ENCODE data around the gene SLC16A2.

Gene SLC16A2

DNA sequence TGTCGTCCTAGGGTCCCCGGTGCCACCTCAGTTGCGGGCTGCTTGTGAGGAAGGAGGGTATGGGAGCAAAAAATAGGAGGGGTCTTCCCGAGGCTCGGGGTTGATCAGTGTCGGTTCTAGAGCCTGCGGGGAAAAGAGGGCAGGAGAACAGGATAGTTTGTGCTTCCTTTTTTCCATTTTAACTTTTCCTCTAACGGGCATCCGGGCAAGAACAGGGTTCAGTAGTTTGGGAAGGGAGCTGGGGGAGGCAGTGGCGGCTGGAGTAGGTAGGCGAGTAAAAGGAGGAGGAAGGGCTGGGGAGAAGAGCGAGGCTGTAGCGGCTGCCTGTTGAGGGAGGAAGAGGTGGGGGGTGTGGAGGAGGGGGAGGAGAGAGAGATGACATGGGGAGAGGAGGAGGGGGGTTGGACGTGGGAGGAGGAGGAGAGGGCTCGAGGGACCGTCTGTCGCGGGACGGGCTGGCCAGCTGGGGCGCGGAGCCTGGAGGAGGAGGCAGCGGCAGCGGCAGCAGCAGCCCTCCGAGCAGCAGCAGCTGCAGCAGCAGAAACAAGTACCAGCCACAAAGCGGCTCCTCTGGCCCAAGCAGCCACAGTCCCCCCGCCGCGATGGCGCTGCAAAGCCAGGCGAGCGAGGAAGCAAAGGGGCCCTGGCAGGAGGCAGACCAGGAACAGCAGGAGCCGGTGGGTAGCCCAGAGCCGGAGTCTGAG, at the start of gene SLC16A2:
TSS of gene SLC16A2 (plus strand) at position 458 of the 704 bp plus-strand sequence. CDS start at position 603, 145 bp downstream.
- peak in 1 of 2 donors; percentile 11 for DNase-seq

- DNase-seq: no peak
These were observed 49.0 kb upstream of the SLC16A2 start for GRCh38 chrX:74372272-74372671.

DNA sequence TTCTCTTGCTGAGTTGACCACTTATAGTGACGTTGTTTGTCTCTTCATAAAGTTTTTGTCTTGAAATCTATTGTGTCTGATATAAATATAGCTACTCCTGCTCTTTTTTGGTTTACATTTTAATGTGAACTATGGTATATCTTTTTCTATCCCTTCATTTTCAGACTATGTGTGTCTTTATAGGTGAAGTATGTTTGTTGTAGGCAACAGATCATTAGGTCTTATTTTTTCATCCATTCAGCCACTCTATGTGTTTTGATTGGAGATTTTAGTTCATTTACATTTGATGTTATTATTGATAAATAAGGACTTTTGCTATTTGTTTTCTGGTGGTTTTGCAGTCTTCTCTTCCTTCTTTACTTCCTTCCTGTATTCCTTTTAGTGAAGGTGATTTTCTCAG, 44.0 kb upstream of the SLC16A2 start:
- DNase-seq: no peak

GRCh38 chrX:74382613-74383012, 38.7 kb upstream of the SLC16A2 start:
- DNase-seq: peak; percentile 29 to 68

GRCh38 chrX:74383611-74384010, 37.7 kb upstream of the SLC16A2 start:
- DNase-seq: peak in 1 of 2 donors; percentile 2

DNA sequence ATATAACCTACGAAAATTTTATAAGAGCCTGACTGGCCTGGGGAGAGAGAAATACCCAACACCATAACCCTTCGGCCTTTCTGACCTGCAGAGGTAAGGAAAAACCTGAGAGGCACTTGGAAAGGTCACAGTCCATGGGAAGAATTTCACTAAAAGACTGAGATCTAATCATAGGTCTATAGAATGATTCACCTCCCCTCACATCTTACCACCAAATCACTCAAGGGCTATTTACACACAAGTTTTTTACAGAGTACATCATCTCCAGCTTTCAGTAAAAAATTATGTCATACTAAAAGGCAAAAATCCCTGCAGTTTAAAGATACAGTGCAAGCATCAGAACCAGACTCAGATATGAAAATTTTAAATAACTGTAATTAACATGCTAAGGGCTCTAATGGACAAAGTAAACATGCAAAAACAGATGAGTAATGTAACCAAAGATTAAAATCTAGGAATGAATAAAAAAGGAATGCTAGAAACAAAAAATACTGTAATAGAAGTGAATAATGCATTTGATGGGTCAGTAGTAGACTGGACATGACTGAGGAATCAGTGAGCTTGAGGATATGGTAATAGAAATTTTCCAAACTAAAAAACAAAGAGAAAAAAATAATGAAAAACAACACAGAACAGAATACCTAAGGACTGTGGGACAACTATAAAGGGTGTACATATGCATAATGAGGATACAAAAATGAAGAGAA, 32.1 kb upstream of the SLC16A2 start:
- DNase-seq: no peak

GRCh38 chrX:74395556-74395955, 25.7 kb upstream of the SLC16A2 start:
- DNase-seq: no peak

- DNase-seq: no peak
These were observed 15.3 kb upstream of the SLC16A2 start for GRCh38 chrX:74405973-74406489.

DNA sequence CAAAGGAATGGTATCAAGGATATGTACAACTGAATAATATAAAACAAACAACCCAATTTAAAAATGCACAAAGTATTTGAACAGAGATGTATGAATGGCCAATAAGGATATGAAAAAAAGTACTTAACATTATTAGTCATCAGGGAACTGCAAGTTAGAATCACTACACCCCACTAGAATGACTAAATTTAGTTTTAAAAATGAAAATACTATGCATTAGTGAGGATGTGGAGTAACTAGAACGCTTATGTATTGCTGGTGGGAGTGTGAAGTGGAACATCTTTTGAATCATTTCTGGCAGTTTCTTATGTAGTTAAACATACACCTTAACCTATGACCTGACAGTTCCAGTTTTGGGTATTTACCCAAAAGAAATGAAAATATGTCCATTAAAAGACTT, 13.0 kb upstream of the SLC16A2 start:
- DNase-seq: no peak

DNA sequence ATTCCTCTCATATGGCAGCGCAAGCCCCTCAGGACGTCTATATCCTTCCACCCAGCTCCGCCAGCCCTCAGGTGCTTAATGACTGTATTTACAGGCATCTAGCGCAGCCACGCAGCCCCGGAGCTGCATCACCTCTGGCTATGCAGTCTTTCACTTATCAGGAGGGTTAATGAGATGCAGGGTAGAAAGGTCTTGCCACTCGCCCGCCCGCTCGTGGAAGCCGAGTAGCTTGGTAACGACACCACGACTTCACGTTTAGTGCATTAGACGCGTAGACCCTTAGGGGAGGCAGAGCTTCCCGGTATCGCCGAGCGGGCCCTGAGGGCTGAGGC, 1.5 kb upstream of the SLC16A2 start:
- peak in 1 of 2 donors; percentile 2 for DNase-seq

DNA sequence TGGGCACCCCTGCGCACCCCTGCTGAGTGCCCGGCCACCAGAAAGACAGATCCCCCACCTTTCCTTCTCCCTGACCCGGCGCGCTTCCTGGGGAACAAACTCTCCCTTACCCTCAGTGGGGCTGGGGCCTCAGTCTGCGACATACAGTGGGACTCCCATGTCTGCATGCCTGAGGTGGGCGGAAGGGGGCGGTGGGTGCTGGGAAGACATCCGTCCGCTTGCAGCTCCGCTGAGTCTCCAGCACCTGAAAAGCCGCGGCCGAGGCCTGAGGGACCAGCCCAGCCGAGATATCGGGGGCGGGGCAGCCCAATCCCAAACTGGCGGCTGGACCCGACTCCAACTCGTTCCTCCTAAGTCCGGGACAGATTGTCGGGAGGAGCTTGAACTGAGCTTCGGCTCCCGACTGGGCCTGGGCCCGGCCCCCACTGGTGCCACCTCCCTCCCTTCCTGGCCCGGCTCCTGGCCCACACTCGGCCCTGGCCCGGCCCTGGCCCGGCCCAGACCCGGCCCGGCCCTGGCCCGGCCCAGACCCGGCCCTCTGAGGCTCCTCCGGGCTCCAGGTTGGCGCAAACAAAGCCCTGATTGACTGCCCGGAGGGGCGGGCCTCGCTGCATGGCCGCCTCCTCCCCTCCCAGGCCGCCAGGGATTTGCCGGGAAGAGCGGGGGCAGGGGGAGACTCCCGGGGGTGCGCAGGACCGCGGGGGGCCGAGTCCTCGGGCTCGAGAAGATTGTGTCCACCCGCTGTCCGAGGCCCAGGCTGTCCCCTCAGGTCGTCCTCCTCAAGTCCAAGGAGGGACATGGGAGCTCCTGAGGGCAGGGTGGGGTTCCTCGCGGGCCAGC, 877 bp upstream of the SLC16A2 start:
- no peak for DNase-seq

- DNase-seq: no peak
These were observed 553 bp downstream of the SLC16A2 start for GRCh38 chrX:74421740-74422352.

DNA sequence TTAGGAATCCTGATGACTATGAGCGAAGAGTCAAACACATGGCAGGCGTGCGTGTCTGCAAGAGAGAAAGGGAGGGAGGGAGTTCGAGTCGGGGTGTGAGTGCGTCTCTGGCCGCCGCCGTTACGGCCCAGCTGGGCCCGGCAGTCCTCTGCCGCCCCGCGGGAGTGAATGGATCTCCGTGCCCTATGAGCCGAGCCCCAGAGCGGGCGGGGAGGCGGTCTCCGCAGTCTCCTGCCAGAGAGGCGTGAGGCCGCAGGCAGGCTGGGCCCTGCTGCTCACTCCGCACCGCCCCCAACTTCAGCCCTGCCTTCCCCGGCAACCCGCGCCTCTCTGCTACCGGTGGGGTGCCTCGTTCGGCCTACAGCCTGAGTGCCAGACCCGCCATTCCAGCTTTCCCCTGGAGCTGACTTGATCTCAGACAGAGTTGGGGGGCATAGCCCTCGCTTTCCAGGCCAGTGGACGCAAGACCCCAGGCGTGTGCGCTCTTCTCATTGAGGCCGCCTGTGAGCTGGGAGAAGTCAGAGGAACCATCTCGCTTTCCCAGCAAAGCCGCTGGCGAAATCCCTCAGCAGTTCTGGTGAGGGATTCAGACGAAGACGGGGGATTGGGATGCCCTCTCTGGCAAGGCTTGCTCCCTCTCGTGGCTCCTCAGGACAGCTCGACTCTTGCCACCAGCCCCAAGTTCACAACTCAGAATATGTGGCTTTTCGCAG, 1.4 kb downstream of the SLC16A2 start:
- peak in 1 of 2 donors; percentile 2 for DNase-seq

DNA sequence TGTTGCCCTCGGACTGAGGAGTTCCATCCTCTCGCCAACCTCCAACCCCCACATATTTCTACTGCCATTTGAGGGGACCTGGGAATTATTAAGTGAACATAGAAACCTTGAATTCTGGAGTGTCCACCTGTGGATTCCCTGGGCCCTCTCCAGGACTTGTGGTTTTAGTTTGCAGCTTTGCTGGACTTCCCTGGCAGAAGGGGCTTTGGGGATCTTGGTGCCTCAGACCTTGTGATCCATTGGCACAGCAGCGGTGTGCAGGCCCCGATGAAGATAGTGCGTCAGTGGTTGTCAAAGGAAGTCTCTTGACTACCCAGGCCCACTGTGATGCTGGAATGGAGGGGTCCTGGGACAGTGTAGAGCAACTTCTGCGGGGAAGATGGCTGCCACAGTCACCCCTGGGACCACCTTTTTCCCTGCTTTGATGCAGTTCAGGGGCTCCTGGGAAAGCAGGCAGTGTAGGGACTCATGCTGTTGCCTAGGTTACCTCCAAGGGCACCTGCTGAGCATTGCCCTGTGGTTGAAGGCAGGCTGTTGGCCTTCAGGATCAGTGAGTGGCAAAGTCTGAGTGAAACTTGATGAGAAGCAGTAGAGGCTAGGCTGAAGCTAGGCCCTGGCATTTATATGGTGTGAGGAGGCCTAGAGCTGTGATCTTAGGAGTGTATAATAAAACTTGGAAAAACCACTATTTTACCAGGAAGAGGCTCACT, 2.2 kb downstream of the SLC16A2 start:
- no peak for DNase-seq

DNA sequence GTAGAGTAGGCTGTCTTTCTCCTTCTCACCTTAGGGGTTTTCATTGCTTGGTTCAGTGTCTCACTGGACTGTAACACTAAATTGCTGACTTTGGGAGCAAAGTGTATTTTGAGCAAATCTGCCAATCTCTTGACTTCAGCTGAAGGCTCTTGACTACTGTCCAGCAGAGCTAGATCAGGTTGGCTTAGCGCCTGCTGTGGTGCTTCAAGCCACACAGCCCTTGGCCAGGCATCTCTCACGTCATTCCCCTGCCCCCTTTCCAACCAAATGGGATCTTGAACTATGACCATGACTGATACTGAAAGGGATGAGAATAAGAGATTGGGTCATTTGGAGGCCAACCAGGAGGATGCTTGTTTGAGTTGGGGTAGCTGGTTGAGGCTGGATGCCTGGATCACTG, 4.8 kb downstream of the SLC16A2 start:
- DNase-seq: no peak

- DNase-seq: no peak
These were observed 5.3 kb downstream of the SLC16A2 start for GRCh38 chrX:74426615-74427014.

GRCh38 chrX:74431797-74432196, 10.5 kb downstream of the SLC16A2 start:
- DNase-seq: no peak

- no peak for DNase-seq
These were observed 13.0 kb downstream of the SLC16A2 start for GRCh38 chrX:74434336-74434735.

GRCh38 chrX:74437530-74437929, 16.2 kb downstream of the SLC16A2 start:
- no peak for DNase-seq

GRCh38 chrX:74438764-74439163, 17.5 kb downstream of the SLC16A2 start:
- DNase-seq: no peak

DNA sequence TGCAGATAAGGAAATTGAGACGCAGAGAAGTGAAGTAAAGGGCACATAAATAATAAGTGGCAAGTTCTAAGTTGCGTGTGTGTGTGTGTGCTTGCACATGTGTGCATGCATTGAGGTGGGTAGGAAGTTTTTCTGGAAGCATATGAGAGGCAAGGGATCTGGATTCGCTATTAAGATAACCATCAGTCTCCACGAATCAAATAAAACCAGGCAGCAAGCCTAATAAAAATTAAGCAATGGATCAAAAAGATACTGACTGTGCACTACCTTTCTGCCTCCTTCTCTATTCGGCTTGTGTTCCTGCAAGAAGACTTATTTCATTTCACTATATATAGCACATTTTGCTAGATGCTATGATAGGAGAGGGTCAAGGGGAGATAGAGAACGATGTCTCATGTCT, 23.8 kb downstream of the SLC16A2 start:
- no peak for DNase-seq

DNA sequence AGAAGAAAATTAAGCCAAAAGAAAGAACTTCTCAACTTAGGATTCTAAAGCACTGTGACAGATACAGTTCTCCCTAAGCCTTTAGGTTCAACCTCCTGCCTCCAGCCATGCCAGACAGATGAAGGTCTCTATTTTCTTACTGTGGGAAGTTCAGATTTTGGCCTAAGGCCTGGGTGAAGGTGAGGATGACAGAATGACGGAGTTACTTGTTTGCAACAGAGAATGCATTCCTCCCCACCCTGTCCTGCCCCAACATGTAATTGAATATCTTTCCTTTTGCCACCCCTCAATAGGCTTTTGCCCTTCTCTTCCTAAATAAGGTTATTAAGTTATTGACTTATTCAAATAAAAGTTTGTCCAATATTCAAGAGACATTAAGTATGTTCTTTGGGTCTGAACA, 25.6 kb downstream of the SLC16A2 start:
- no peak for DNase-seq

Measured in stimulated activated CD4-positive, alpha-beta T cell treated with anti-CD3 and anti-CD28 coated beads, Interleukin-2, amount 100 ng/mL, for 48 hours (primary cell).